Glutamatergic neuron (in vitro differentiated cells): ENCODE measurements around the gene TULP1. TPM values are rescaled to one million over a fixed set of nuclear protein-coding genes. Genes with fewer than 3 reads are reported as not detected.

Source experiments
- DNase-seq: peaks from one replicate; pipeline ENCODE4 v3.0.0; 2022
- H3K27ac Mint-ChIP-seq: one replicate; pipeline ENCODE4 v1.8.0; 2020; ENCODE audit warnings: mild to moderate bottlenecking, mixed read lengths, inconsistent platforms; ENCODE audit not compliant: unreplicated experiment
- H3K27me3 Mint-ChIP-seq: one replicate; pipeline ENCODE4 v1.8.0; 2020; ENCODE audit warnings: mild to moderate bottlenecking, moderate library complexity, mixed read lengths, inconsistent platforms; ENCODE audit not compliant: unreplicated experiment
- H3K36me3 Mint-ChIP-seq: one replicate; pipeline ENCODE4 v1.8.0; 2020; ENCODE audit warnings: mild to moderate bottlenecking, mixed read lengths, inconsistent platforms; ENCODE audit not compliant: unreplicated experiment
- H3K4me1 Mint-ChIP-seq: one replicate; pipeline ENCODE4 v1.8.0; 2020; ENCODE audit warnings: mild to moderate bottlenecking, low read depth, mixed read lengths, inconsistent platforms; ENCODE audit not compliant: unreplicated experiment
- H3K4me3 Mint-ChIP-seq: one replicate; pipeline ENCODE4 v1.8.0; 2020; ENCODE audit warnings: mild to moderate bottlenecking, mixed read lengths, inconsistent platforms; ENCODE audit not compliant: unreplicated experiment
- H3K9me3 Mint-ChIP-seq: one replicate; pipeline ENCODE4 v1.8.0; 2020; ENCODE audit warnings: mild to moderate bottlenecking, moderate library complexity, mixed read lengths, inconsistent platforms; ENCODE audit not compliant: unreplicated experiment
- total RNA-seq: library from RNA; stranded (reverse); fragmentation: NEBNext Ultra II Directional; extraction: Animal tissue kit (Norgen Biotek cat#: 25700); gene quantifications from one replicate; pipeline ENCODE4 v1.2.1, GENCODE V29; 2021; ENCODE audit not compliant: unreplicated experiment
- TF ChIP-seq, protein P1 (sequence below): fragments of 200-600 bp; sonication (generic); IDR thresholded peaks from one replicate; pipeline ENCODE4 v1.5.0; 2021; ENCODE audit not compliant: partially characterized antibody, unreplicated experiment

TULP1 gene
- total RNA-seq, 1 donor from 2014 or later, result not detected

DNA sequence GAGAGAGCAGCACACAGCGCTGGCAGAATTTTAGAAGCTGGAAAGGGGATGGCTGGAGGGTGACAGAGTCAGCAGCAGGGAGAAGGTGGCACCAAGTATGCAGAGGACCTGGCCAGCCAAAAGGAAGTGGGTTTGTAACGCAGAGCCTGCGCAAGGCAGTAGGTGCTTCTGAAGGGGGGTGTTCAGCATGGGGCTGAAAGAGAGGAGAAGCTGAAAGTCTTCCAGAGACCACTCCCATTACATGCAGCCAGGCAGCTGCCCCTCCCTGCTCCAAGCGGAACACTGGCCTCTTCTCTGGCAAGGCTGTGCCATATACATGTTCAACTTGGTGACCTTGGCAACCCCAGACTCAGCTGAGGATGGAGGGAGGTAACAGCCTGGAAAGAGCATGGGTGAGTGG lies 42.1 kb upstream of the TULP1 start:
- peaks cover 3% of the 10 kb centered on the region for H3K9me3 Mint-ChIP-seq
- peaks cover 7% of the 10 kb centered on the region for H3K36me3 Mint-ChIP-seq
- H3K4me3 Mint-ChIP-seq, result no peak overlapping the region
- no peak for DNase-seq
- no peak overlapping the region for H3K27ac Mint-ChIP-seq
- no peaks in the 10 kb centered on the region for H3K27me3 Mint-ChIP-seq
- H3K4me1 Mint-ChIP-seq, result peaks cover 4% of the 10 kb centered on the region
- TF ChIP-seq, protein P1, sequence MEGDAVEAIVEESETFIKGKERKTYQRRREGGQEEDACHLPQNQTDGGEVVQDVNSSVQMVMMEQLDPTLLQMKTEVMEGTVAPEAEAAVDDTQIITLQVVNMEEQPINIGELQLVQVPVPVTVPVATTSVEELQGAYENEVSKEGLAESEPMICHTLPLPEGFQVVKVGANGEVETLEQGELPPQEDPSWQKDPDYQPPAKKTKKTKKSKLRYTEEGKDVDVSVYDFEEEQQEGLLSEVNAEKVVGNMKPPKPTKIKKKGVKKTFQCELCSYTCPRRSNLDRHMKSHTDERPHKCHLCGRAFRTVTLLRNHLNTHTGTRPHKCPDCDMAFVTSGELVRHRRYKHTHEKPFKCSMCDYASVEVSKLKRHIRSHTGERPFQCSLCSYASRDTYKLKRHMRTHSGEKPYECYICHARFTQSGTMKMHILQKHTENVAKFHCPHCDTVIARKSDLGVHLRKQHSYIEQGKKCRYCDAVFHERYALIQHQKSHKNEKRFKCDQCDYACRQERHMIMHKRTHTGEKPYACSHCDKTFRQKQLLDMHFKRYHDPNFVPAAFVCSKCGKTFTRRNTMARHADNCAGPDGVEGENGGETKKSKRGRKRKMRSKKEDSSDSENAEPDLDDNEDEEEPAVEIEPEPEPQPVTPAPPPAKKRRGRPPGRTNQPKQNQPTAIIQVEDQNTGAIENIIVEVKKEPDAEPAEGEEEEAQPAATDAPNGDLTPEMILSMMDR, result no peak

DNA sequence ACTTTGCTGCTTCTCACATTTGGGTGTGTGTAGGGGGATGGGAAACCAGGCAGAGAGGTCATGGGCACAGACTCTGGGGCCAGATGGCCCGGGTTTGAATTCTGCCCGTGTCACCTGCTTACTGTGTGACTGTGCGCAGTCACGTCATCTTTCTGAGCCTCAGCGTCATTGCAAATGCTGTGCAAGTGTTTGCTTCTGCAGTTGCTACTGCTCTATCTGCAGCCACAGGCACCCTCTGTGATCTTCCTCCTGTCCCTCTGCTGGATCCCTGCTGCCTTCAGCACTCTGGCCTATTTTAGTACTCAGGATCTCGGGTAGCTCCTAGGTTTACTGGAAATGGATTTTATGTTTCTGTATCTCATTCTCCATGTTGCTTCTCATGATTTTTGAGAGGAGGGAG lies 40.6 kb upstream of the TULP1 start:
- peaks cover 10% of the 10 kb centered on the region for H3K36me3 Mint-ChIP-seq
- no peak overlapping the region for H3K4me3 Mint-ChIP-seq
- H3K27ac Mint-ChIP-seq, result no peak overlapping the region
- TF ChIP-seq, protein P1, result no peak
- DNase-seq, result no peak
- H3K27me3 Mint-ChIP-seq, result no peaks in the 10 kb centered on the region
- no peaks in the 10 kb centered on the region for H3K4me1 Mint-ChIP-seq
- H3K9me3 Mint-ChIP-seq, result peaks cover 3% of the 10 kb centered on the region

DNA sequence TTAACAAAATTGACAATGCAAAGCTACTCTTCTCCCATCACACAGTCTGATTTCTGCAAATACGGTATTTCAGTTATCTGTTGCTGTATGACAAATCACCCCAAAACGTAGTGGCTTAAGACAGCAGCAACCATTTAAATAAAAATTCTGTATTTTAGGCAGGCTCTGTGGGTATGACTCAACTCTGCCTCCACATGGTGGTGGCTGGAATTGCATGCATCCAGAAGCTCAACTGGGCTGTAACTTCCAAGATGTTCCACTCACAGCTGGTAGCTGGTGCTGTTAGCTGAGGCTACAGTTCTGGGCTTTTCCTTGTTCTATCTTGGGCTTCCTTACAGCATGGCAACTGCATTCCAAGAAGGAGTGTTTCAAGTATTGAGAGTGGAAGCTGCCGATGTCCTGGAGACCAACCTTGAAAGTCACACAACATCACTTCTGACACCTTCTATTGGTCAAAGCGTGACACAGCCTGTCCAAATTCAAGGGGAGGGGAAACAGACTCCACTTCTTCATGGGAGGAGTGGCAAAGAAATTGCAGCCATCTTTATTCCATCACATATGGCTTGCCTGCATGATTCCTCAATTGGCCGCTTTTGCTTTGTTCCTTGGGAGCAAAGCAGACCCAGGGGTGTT lies 39.7 kb upstream of the TULP1 start:
- Mint-ChIP-seq H3K9me3 (peaks cover 3% of the 10 kb centered on the region), H3K4me1 (no peaks in the 10 kb centered on the region), H3K27me3 (no peaks in the 10 kb centered on the region), H3K36me3 (peaks cover 10% of the 10 kb centered on the region), H3K27ac (no peak overlapping the region), H3K4me3 (no peak overlapping the region)
- TF ChIP-seq, protein P1, result peak; percentile 77
- DNase-seq, result no peak

DNA sequence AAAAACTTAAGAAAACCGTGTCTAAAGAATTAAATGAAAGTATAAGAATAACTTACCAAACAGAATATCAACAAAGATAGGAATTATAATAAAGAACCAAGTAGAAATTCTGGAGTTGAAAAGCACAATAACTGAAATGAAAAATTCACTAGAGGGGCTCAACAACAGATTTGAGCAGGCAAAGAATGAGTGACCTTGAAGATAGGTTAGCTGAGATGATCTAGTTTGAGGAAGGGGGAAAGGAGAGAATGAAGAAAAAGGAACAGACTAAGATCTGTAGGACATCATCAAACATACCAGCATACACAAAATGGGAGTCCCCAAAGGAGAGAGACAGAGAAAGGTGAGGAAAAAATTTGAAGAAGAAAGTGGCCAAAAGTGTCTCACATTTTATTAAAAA lies 37.7 kb upstream of the TULP1 start:
- DNase-seq, result no peak
- H3K27ac Mint-ChIP-seq, result no peak overlapping the region
- no peaks in the 10 kb centered on the region for H3K27me3 Mint-ChIP-seq
- peaks cover 10% of the 10 kb centered on the region for H3K36me3 Mint-ChIP-seq
- H3K9me3 Mint-ChIP-seq, result peaks cover 3% of the 10 kb centered on the region
- H3K4me3 Mint-ChIP-seq, result no peak overlapping the region
- H3K4me1 Mint-ChIP-seq, result no peaks in the 10 kb centered on the region
- TF ChIP-seq, protein P1, result no peak

DNA sequence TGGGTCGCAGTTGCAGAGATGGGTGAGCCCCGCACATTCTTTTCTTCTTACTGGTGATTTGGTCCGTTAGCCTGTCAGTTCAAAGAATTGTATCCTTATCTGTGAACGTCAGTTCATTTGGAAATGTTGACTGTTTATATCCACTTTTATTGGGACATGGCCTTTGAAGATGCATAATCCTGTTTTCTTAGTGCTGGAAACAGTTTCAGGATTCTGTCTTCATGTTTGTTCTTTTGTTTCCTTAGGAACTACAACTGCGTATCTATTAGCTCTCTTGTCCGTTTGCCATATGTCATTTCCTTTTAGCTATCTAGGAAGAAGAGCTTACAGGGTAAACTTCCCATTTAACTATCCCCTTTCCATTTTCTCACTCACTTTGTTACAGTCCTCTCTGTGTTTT lies 35.0 kb upstream of the TULP1 start:
- TF ChIP-seq, protein P1, result no peak
- H3K9me3 Mint-ChIP-seq, result peaks cover 4% of the 10 kb centered on the region
- no peaks in the 10 kb centered on the region for H3K4me1 Mint-ChIP-seq
- H3K4me3 Mint-ChIP-seq, result no peak overlapping the region
- no peaks in the 10 kb centered on the region for H3K27me3 Mint-ChIP-seq
- DNase-seq, result no peak
- peaks cover 10% of the 10 kb centered on the region for H3K36me3 Mint-ChIP-seq
- no peak overlapping the region for H3K27ac Mint-ChIP-seq
